Muscle layer of duodenum (tissue), 2 donors: Measurements from ENCODE around the gene OXCT1.

Source experiments
- H3K27ac ChIP-seq: one replicate; pipeline ENCODE4 v1.7.0; 2013; ENCODE audit warnings: mild to moderate bottlenecking, low read length
- H3K27me3 ChIP-seq: one replicate; pipeline ENCODE4 v1.7.0; 2013; ENCODE audit warnings: low read depth, mild to moderate bottlenecking, control low read depth, low read length
- H3K36me3 ChIP-seq, 2 donors: one replicate each; pipeline ENCODE4 v1.7.0; 2013; ENCODE audit warnings: low read length in 2 of 2, control low read depth in 1 of 2, mild to moderate bottlenecking in 1 of 2; ENCODE audit not compliant: insufficient read depth in 2 of 2, control insufficient read depth in 1 of 2
- H3K4me1 ChIP-seq, 2 donors: one replicate each; pipeline ENCODE4 v1.7.0; 2013; ENCODE audit warnings: low read length in 2 of 2, mild to moderate bottlenecking in 2 of 2, control low read depth in 1 of 2, moderate library complexity in 1 of 2; ENCODE audit not compliant: insufficient read depth in 2 of 2, control insufficient read depth in 1 of 2
- H3K4me3 ChIP-seq, 2 donors: one replicate each; pipeline ENCODE4 v1.7.0; 2013; ENCODE audit warnings: low read length in 2 of 2, low read depth in 1 of 2, mild to moderate bottlenecking in 1 of 2
- H3K9me3 ChIP-seq, 2 donors: one replicate each; pipeline ENCODE4 v1.7.0; 2013; ENCODE audit warnings: low read length in 2 of 2, control low read depth in 1 of 2, mild to moderate bottlenecking in 1 of 2; ENCODE audit not compliant: control insufficient read depth in 1 of 2
- donor health status: healthy.

Gene OXCT1

GRCh38 chr5:41708604-41708940 is 161.7 kb downstream of the OXCT1 start:
- Histone ChIP-seq H3K27me3 (no peaks in the 10 kb centered on the region), H3K36me3 (no peaks in the 10 kb centered on the region), H3K9me3 (peaks cover 0 to 12% of the 10 kb centered on the region in 2 donors), H3K4me1 (no peaks in the 10 kb centered on the region), H3K27ac (no peak overlapping the region), H3K4me3 (no peak overlapping the region)

- no peak overlapping the region for H3K27ac ChIP-seq
- H3K4me1 ChIP-seq = no peaks in the 10 kb centered on the region
- H3K9me3 ChIP-seq = peaks cover 0 to 12% of the 10 kb centered on the region in 2 donors
- no peaks in the 10 kb centered on the region for H3K27me3 ChIP-seq
- no peaks in the 10 kb centered on the region for H3K36me3 ChIP-seq
- H3K4me3 ChIP-seq = no peak overlapping the region
Measured at GRCh38 chr5:41707853-41708603, 162.2 kb downstream of the OXCT1 start.

- no peaks in the 10 kb centered on the region for H3K27me3 ChIP-seq
- no peak overlapping the region for H3K27ac ChIP-seq
- no peaks in the 10 kb centered on the region for H3K36me3 ChIP-seq
- H3K4me3 ChIP-seq = no peak overlapping the region
- H3K4me1 ChIP-seq = no peaks in the 10 kb centered on the region
- H3K9me3 ChIP-seq = no peaks in the 10 kb centered on the region
Measured at GRCh38 chr5:41695920-41696582, 174.2 kb downstream of the OXCT1 start.

GRCh38 chr5:41686767-41687166 is 183.5 kb downstream of the OXCT1 start:
- no peak overlapping the region for H3K4me3 ChIP-seq
- no peaks in the 10 kb centered on the region for H3K36me3 ChIP-seq
- no peaks in the 10 kb centered on the region for H3K9me3 ChIP-seq
- no peaks in the 10 kb centered on the region for H3K27me3 ChIP-seq
- no peaks in the 10 kb centered on the region for H3K4me1 ChIP-seq
- no peak overlapping the region for H3K27ac ChIP-seq

GRCh38 chr5:41686191-41686590 is 184.0 kb downstream of the OXCT1 start:
- Histone ChIP-seq H3K9me3 (no peaks in the 10 kb centered on the region), H3K36me3 (no peaks in the 10 kb centered on the region), H3K27ac (no peak overlapping the region), H3K4me1 (no peaks in the 10 kb centered on the region), H3K27me3 (no peaks in the 10 kb centered on the region), H3K4me3 (no peak overlapping the region)

GRCh38 chr5:41683181-41683580 is 187.0 kb downstream of the OXCT1 start:
- Histone ChIP-seq H3K36me3 (no peaks in the 10 kb centered on the region), H3K27me3 (no peaks in the 10 kb centered on the region), H3K27ac (no peak overlapping the region), H3K4me3 (no peak overlapping the region), H3K4me1 (no peaks in the 10 kb centered on the region), H3K9me3 (peaks cover 0 to 3% of the 10 kb centered on the region in 2 donors)

GRCh38 chr5:41682641-41683040 is 187.6 kb downstream of the OXCT1 start:
- peaks cover 0 to 3% of the 10 kb centered on the region in 2 donors for H3K9me3 ChIP-seq

GRCh38 chr5:41681840-41682239 is 188.4 kb downstream of the OXCT1 start:
- H3K27ac ChIP-seq = no peak overlapping the region
- no peaks in the 10 kb centered on the region for H3K27me3 ChIP-seq

More at GRCh38 chr5:41682641-41683040, 187.6 kb downstream of the OXCT1 start:
- Histone ChIP-seq H3K27ac (no peak overlapping the region), H3K36me3 (no peaks in the 10 kb centered on the region), H3K4me1 (no peaks in the 10 kb centered on the region), H3K27me3 (no peaks in the 10 kb centered on the region), H3K4me3 (no peak overlapping the region)

More at GRCh38 chr5:41681840-41682239, 188.4 kb downstream of the OXCT1 start:
- H3K4me1 ChIP-seq = no peaks in the 10 kb centered on the region
- H3K9me3 ChIP-seq = peaks cover 0 to 3% of the 10 kb centered on the region in 2 donors
- H3K4me3 ChIP-seq = no peak overlapping the region
- no peaks in the 10 kb centered on the region for H3K36me3 ChIP-seq
